ENCODE results near the gene GCSAM. TPM values are rescaled to one million over a fixed set of nuclear protein-coding genes. Genes with fewer than 3 reads are reported as not detected.
"Not testable (repeated sequence)": the region's sequence is repeated elsewhere in the genome, so short reads cannot be mapped to it uniquely, and the experiment has no call there.

GCSAM gene
- total RNA-seq, 1 donor from 2014 or later: not detected

GRCh38 chr3:112078125-112079083 is 54.6 kb downstream of the GCSAM start:
- Mint-ChIP-seq H3K4me3 (ENCODE audit: low read depth) (no peak overlapping the region), H3K4me1 (ENCODE audit: low read depth) (peaks cover 19% of the 10 kb centered on the region), H3K36me3 (ENCODE audit: insufficient read depth) (no peaks in the 10 kb centered on the region), H3K9me3 (ENCODE audit: low read depth) (no peaks in the 10 kb centered on the region), H3K27me3 (no peaks in the 10 kb centered on the region), H3K27ac (no peak overlapping the region)
- DNase-seq (ENCODE audit: low spot score, unreplicated experiment): no peak
- no peak for TF ChIP-seq CTCF (IDR thresholded peaks at IDR 0.05; ENCODE audit: unreplicated experiment)

- no peaks in the 10 kb centered on the region for H3K9me3 Mint-ChIP-seq (ENCODE audit: low read depth)
- peaks cover 24% of the 10 kb centered on the region for H3K4me1 Mint-ChIP-seq (ENCODE audit: low read depth)
- no peak for DNase-seq (ENCODE audit: low spot score, unreplicated experiment)
- no peak for TF ChIP-seq CTCF (IDR thresholded peaks at IDR 0.05; ENCODE audit: unreplicated experiment)
- H3K4me3 Mint-ChIP-seq (ENCODE audit: low read depth): peak overlapping the region; percentile 59
- H3K27ac Mint-ChIP-seq: peak overlapping the region; percentile 94
- no peaks in the 10 kb centered on the region for H3K36me3 Mint-ChIP-seq (ENCODE audit: insufficient read depth)
- no peaks in the 10 kb centered on the region for H3K27me3 Mint-ChIP-seq
These were observed 58.2 kb downstream of the GCSAM start for GRCh38 chr3:112074616-112075497.

GRCh38 chr3:112074006-112074405 is 59.0 kb downstream of the GCSAM start:
- Mint-ChIP-seq H3K27me3 (no peaks in the 10 kb centered on the region), H3K4me3 (ENCODE audit: low read depth) (no peak overlapping the region), H3K27ac (no peak overlapping the region), H3K9me3 (ENCODE audit: low read depth) (no peaks in the 10 kb centered on the region), H3K36me3 (ENCODE audit: insufficient read depth) (no peaks in the 10 kb centered on the region), H3K4me1 (ENCODE audit: low read depth) (peaks cover 26% of the 10 kb centered on the region)
- TF ChIP-seq CTCF (IDR thresholded peaks at IDR 0.05; ENCODE audit: unreplicated experiment): no peak
- no peak for DNase-seq (ENCODE audit: low spot score, unreplicated experiment)

- H3K36me3 Mint-ChIP-seq (ENCODE audit: insufficient read depth): not testable (repeated sequence)
These were observed 60.5 kb downstream of the GCSAM start for GRCh38 chr3:112072387-112073060.

More at GRCh38 chr3:112072387-112073060, 60.5 kb downstream of the GCSAM start:
- H3K9me3 Mint-ChIP-seq (ENCODE audit: low read depth); H3K27me3 Mint-ChIP-seq; DNase-seq (ENCODE audit: low spot score, unreplicated experiment); H3K27ac Mint-ChIP-seq; H3K4me3 Mint-ChIP-seq (ENCODE audit: low read depth): not testable (repeated sequence)
- H3K4me1 Mint-ChIP-seq (ENCODE audit: low read depth): peaks cover 26% of the 10 kb centered on the region

Small RNA genes lying within 50 kb of the gene (microRNA-seq; reads per million reads assigned to microRNA genes)
- not detected for gene MIR567 (ENCODE audit: borderline number of aligned reads, unreplicated experiment)

Other genes starting within 250 kb of the GCSAM start
- 29.2 and 31.9 TPM in 2 replicates for gene ABHD10, start 154.2 kb downstream of the GCSAM start, total RNA-seq
- gene TAGLN3, start 134.3 kb downstream of the GCSAM start, total RNA-seq: 7.4 and 9.0 TPM in 2 replicates
- gene TMPRSS7, start 98.5 kb downstream of the GCSAM start, total RNA-seq: not detected in 2 replicates
- gene C3orf52, start 46.9 kb downstream of the GCSAM start, total RNA-seq: 20.6 and 23.7 TPM in 2 replicates
- gene SLC9C1, start 161.0 kb upstream of the GCSAM start, total RNA-seq: 1.5 and 2.3 TPM in 2 replicates
- gene CD200, start 199.9 kb upstream of the GCSAM start, total RNA-seq: 37.4 and 42.1 TPM in 2 replicates